GM19238 (cell line): Measurements from ENCODE around the gene FEM1A.

ENCODE experiments used
- DNase-seq: peaks from one replicate; pipeline ENCODE4 v3.0.0; 2011; ENCODE audit warnings: low spot score; ENCODE audit not compliant: insufficient read length

FEM1A gene

GRCh38 chr19:4847190-4847973 lies 55.8 kb downstream of the FEM1A start:
- no peak for DNase-seq

DNA sequence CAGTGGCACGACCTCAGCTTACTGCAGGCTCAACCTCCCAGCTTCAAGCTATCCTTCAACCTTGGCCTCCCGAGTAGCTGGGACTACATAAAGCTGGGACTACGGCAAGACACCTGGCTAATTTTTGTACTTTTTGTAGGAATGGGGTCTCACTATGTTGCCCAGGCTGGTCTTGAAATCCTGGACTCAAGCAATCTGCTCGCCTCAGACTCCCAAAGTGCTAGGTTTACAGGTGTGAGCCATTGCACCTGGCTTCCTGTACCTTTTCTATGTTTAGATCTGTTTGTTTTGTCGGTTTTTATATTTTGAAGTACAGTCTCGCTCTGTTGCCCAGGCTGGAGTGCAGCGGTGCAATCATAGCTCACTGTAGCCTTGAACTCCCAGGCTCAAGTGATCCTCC lies 57.5 kb downstream of the FEM1A start:
- DNase-seq: no peak
